GM19035 (cell line): ENCODE measurements around the gene TXNDC11.

Experiments
- ATAC-seq: cut with Tn5 transposase; IDR thresholded peaks from one replicate; pipeline ENCODE4 v1.9.1; 2021; ENCODE audit not compliant: unreplicated experiment

TXNDC11 gene

GRCh38 chr16:11632455-11632939 is 110.2 kb downstream of the TXNDC11 start:
- ATAC-seq, result no peak

GRCh38 chr16:11631214-11631613 is 111.4 kb downstream of the TXNDC11 start:
- no peak for ATAC-seq

GRCh38 chr16:11630768-11631056 is 111.9 kb downstream of the TXNDC11 start:
- ATAC-seq, result no peak

- ATAC-seq, result no peak
These were observed 112.5 kb downstream of the TXNDC11 start for GRCh38 chr16:11630046-11630767.
